Ramos (cell line): ENCODE results near the gene PRKCE.

Experiments
- in situ Hi-C: fragments of 300-500 bp; cut with MboI; formaldehyde crosslinking; loops from one replicate; pipeline ENCODE4 v1.14.3; 2022; ENCODE audit warnings: low sequenced_read_pairs; ENCODE audit not compliant: unreplicated experiment

PRKCE gene

DNA sequence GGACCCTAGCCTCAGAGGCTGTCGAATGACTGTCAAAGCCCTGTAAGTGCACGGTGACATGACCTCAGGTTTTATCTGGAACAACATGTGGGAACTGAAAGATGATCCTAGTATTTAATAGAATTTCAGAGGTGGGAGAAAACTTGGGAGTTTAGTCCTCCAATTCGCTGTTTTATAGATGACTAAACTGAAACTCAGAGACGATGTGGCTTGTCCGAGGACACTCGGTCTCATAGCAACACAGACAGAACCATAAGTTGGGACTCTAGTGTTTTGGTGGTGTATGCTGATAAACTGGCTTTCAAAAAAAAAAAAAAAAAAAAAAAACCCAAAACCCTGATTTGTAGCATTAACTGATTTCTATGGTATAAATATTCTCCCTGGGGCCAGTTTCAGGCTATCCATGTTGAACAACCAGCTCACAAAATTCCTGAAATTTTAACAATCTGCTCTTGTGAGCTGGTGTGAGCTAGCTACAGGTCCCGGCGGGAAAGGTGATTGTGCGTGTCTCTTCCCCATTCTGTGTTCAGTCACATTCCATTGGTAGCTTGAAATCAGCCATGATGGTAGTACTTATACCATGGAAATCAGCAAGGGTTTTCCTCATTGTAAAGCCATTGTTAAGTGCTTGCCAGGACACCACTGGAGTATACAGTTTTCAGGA lies 450.2 kb downstream of the PRKCE start:
- in situ Hi-C loops, result no loop called here

DNA sequence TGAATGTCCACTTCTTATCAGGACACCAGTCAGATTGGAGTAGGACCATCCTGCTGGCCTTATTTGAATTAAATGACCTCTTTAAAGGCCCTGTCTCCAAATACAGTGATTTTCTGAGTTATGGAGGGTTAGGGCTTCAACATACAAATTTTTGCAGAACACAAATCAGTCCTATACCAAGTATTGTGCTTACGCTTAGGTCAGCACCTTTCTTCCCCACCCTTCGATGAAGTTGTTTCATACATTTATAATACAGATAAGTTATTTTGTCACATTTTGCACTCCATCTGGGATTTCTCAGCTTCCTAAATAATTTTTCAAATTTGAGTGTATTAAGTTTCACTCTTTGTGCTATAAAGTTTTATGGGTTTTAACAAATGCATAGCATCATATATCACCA lies 455.2 kb downstream of the PRKCE start:
- in situ Hi-C loops, result no loop called here

DNA sequence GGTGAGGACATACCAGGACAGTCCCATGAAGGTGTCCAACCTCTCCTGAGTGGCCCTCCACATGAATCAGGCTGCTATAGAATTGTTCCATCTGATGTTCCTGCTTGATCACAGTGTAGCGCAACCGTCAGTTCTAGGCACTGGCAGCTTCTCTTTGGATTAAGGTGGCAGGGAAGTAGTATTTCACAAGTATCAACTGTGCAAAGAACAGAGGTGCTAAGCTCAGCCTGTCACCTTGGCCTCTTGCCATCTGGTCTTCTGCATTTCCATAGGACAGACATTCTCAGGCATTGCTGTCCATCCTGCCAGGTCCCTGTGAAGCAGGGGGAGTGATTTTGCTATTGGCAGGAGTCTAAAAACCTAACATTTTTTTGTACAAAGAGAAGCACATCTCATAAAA lies 463.5 kb downstream of the PRKCE start:
- in situ Hi-C loops, result no loop called here

DNA sequence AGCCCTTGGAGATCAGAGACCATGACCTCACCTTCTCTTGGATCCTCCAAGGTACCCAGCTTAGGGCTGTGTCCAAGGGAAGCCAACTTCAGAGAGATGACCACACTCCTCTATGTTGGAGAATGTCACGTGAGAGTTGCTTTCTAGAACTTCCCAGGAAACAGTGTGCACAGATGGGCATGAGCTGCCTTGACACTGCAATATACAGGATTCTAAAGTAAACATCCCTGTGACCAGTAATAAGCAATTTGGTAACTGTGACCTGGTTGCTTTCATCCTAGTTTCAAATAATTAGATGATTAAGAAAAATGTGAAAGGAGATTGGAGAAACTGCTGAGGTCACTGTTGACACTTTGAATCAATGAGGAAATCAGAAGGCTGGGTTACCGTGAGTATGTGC lies 464.7 kb downstream of the PRKCE start:
- in situ Hi-C loops, result no loop called here

DNA sequence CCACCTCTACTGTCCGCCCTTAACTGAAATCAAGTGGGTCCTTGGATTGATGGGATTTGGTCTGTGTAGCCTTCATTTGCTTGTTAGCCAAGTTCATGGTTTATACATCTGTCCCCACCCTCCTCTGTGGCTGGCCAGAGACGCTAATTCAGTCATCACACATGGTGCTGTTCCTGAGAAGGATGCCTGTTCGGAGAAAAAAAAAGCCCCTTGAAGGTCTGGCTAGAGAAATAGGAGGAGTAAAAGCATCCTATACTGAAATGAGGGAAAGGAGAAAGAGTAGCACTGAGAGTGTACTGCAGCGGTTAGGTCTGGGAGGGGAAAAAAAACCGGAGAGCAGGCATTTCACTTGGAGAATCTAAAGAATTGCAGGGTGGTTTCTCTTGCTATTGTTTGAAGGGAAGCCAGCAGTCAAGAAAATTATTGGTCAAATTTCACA lies 465.1 kb downstream of the PRKCE start:
- in situ Hi-C loops, result no loop called here

DNA sequence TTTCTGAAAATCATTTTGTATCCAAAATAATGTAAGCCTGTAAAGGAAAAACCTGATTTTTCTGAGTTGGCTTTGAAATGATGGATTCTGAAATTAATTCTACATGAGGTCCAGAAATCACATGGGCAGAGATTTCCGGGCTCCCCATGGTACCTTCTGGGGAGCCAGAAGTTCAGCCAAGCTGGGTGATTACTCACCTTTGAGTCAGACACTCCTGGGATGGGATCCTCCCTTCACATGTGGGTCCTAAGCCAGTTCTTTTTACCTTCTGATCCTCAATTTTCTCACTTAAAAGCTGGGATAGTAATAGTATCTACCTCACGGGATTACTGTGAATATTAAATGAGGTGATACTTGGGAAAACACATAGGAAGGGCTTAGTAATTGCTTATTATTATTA lies 465.9 kb downstream of the PRKCE start:
- in situ Hi-C loops, result no loop called here

DNA sequence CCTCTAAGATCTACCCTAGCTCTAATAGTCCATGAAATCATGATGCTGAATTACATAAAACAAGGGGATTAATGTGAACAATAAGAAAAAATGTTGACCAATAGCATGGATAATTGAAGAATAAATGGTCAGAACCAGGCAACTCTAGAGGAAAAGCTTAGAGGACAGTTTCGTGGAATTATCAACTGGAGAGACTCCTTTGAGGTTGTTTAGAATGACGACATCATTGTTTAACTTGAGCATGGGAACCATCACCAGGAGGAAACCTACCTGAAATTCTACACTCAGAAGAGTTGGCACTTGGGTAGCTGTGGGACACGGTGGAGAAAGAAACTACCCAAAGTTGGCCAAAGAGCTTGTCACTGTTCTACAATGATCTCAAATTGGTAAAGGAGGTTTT lies 466.5 kb downstream of the PRKCE start:
- in situ Hi-C loops, result no loop called here

DNA sequence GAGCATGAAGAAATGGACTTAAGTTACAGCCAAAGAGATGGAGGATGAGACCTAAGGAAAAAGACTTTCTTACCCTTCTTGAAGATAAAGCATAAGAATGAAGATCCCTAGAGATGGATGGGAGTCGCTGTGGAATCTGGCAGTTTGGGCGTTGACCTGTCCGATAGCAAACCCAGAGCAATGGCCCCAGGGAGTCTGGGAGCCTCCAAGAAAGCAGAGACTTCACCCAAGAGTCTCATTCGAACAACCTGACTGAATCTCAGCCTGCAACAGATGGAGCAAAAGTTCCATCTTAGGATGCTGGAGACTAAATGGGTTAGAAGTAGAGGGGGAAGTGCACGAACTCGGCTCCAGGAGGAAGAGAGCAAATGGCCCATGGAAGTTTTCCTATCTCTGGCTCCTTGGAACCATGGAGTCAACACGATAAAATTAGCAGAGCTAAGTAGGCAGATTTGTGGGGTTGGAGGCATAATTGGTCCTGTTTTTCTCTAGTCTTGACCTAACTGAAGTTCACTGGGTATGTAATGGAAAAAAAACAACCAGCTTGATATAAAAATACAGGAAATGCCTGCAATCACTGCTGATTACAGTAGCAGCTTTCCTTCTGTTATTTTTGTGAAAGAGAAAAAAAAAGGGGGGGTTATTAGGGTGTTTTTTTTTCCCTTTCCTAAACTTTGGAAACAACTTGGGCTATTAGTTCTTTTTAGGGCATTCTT lies 467.3 kb downstream of the PRKCE start:
- in situ Hi-C loops, result no loop called here

DNA sequence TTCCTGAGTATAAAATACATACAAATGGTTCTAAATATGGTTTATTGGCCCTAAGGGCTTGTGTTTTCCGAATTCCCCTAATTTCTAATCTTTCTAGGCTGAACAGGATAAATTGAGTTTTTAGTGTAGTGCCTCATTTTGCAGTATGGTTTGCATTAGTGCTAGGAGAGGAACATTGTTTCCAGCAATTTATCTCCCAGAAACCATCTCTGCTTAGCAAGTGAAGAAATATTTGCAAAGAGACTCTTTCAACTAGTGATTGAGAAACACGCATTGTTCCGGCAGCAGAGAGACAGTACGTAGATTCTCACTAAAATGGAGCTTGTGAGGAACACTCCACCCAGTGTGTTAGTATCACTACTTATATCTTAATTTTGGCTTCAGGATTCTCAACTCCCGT lies 468.0 kb downstream of the PRKCE start:
- in situ Hi-C loops, result no loop called here

DNA sequence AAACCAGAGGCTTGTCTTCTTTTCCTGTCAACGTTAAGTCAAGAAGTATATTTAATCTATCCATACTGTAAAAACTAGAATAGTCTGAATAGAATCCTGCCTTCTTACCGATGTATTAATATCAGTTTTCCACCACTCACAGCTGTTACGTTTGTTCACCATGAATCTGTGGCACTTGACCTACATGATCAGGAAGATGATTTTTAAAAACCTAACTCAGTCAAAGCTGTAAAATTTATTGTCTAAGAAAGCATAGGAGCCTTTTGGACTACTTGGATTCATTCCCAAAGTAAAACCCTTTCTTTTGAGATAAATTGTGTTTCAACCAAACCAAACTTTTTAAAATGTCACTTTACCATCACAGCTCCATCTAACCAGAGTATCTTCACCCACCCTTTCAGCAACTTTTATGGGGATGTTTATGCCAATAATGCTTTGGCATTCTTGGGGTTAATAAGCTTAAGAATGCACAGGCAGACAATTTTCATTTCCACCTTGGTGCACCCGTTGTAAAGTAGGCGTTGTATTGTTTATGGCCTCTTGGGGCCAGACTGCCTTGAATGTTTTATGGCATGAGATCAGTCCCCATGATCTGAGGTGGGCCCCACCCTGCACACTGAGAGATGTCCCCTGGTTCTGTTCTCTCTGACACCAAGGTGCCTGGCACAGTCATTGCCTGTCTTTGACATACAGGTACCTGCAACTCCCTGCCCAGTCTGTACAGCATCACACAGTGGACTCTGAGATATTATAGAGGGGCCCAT lies 469.5 kb downstream of the PRKCE start:
- in situ Hi-C loops, result no loop called here

DNA sequence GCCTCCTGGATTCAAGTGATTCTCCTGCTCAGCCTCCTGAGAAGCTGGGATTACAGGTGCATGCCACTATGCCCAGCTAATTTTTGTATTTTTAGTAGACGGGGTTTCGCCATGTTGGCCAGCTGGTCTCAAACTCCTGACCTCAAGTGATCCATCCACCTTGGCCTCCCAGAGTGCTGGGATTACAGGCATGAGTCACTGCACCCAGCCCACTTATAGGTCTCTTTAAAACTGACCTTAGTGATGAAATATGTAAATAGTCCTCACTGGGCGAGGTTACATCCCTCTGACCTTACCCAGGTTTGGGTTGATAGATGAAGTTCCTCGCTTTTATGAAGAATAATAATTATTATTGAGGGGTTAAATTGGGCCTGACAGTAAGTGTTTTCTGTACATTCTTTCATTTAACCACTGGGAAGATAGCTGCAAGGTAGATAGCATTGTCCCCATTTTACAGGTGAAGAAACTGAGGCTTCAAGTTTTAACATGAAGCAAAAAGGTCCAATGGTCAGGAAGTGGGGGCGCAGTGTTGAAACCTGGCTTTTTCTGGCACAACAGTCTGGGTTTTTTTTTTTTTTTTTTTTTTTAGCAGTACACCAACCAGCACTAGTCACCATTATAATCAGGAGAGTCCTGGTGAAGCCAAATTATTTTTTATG lies 471.0 kb downstream of the PRKCE start:
- in situ Hi-C loops, result no loop called here

DNA sequence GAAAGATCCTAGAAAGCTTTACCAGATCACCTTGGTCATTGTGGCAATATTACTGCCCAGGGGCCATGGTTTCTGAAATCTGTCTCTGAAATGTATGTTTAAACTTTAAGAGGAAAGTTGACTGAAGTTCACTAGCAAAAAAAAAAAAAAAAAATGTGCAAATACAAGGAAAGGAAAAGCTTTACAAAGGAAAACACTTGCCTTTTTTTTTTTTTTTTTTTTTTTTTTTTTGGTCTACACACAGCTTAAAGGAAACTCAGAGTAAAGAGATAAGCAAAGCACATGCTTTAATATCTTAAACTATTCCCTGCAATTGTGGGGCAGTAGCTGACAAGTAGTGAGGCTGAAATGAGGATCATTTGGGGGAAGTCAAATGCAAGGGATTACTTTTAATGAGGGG lies 471.5 kb downstream of the PRKCE start:
- in situ Hi-C loops, result no loop called here

DNA sequence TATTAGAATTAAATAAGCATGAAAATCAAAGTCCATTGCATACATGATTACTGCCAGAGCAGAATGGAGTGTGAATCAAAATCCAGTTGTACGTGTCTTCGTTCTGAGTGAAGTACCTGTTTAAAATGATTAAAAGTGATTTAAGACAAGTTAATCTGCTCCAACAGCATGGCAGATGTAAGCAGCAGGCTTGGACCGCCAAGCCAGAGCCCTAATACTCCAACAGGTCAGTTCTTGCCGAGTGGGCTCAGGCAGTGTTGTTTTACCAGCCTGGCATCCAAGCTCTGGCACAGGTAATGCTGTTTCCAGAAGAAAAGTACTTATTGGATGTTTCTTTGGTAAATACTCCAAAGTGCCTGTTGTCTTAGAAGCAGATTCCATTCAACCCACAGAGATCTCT lies 474.3 kb downstream of the PRKCE start:
- in situ Hi-C loops, result no loop called here

DNA sequence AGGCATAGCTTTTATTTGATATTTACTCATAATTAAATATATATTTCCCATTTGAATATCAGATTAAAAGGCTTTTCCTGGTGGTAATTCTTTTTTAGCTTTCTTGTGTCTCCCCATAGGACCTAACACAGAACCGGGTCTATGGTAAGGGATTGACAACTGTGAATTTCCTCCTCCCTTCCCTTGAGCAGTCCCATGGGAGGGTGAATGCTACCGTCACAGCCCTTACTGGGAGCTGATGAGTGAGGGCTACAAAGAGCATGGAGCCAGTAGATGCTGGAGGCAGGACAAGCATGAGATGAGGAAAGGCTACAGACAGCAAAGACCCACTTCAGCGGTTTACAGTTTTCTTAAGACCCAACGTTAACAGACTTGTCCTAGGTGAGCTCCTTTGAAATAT lies 475.1 kb downstream of the PRKCE start:
- in situ Hi-C loops, result no loop called here

DNA sequence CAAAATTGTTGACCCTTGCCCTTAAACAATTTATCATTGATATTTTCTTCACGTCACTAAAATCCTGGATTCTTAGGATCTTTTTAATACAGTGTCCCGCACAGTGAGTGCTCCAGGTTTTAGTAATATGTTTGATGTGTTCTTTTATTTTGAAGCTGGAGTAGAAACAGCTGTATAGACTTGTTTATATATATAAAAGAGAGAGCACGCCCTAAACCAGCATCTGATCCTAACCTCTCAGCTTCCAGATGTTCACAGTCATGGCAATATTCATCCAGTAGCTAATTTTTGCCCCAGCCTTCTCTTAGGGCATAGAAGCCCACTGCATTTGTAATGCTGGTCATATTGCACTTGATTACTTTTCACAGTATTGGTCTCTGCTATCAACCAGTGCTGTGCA lies 475.7 kb downstream of the PRKCE start:
- in situ Hi-C loops, result no loop called here

DNA sequence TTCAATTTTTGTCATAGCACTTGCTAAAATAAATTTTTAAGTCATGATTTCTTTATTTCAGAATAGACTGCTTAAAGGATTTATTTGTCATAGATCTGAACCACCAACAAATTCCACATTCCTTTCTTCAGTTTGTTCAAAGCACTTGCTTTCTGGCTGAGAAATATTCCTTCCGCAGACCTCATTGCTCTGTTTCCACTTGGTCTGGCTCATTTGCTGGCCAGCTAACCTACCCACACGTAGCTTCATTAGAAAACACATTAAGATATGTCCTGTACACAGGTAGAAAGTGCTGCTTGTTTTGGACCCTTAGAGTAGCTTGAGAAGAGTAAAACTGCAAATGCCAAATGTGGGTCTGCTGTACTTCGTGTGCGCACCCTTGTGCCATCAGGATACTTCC lies 479.0 kb downstream of the PRKCE start:
- in situ Hi-C loops, result no loop called here

DNA sequence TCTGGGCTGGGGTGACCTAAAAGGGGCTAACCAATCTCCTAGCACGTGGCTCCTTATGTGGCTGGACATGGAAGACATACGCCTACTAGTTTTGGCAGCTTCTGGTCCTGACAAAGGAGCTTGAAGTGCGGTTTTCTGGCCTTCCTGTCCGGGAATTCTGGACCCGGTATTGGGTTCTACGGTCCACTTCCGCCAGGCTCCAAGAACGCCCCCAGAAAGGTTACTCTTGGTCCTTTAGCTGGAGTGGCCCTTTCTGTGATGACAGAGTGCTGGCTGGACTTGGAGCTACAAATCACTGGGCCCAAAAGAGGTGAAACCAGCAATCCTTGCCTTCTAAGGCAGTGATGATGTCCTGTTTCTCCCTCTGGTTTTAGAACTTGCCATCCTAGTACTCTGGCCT lies 481.5 kb downstream of the PRKCE start:
- in situ Hi-C loops, result no loop called here

DNA sequence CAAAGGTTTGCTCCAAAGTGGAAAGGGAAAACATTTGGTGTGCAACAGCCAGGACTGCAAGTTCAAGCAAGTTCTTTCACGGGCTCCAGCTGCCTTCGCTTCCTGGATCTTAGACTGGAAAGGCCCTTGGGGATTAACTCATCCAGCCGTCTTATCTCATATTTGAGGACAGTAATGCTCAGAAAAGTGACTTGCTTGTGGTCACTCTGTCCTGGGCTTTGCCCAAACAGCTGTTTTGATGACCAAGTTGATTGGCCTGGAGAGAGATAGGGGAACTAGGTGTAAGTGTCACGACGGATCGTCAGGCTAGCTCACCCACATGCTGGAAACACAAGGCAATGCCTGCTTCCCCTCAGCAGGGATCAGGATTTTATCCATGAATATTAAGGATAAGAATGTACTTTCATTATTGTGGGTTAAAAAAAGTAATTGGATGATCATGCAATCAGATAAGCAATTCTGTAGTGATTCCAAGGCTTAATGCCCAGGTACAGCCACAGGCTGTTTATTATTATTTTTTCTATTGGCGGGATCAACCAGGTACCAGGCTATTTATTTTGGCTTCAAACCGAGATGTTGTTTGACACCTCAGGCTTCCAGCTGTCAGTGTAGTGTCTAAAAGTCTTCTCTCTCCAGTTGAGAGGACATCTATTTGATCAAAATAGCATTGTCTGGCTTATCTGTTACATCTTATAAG lies 483.2 kb downstream of the PRKCE start:
- in situ Hi-C loops, result no loop called here

DNA sequence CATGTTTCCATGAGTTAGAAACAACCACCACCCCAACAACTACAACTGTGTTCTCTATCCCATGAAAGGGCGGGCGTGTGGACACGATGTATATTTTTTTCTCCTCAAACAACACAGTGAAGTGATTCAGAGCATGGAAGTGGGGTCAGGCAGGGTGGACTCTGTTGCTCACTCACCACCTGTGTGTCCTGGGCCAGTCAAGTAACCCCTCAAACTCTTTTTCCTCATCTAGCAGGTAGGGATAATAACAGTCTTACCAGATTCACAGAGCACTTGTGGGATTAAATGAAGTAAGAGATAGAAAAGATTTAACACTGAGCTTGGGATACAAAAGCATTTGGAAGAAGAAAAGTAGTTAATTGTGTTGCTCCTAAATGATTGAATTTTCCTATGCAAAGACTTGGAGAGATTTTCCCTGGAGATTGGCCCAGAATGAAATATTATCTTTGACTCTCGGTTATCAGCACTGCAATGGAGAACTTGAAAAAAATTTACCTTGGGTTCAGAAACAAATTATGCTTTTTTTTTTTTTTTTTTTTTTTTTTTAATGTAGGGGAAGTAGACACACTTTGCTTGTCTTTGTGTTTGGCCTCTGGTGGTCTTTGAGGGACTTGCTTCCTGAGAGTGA lies 483.9 kb downstream of the PRKCE start:
- in situ Hi-C loops, result no loop called here

DNA sequence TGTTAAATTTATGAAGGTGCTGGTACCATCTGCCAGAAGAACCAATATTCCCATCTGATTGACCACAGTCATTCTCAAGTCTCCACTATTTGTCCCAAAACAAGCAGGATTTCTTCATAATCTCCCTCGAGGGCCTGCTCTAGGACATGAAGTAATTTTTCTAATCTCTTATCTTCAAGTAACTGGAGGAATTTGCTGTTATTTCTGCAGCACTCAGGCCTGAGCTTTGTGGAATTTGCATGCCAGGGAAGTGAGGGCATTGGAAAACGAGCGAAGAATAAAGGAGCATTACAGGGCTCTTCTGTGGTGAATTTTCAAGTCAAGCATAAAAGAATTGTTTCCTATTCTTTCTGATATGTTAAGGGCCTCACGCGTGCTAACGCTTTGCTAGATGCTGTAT lies 484.5 kb downstream of the PRKCE start:
- in situ Hi-C loops, result no loop called here
